ENCODE data around the gene FBXO46. TPM values are rescaled to one million over a fixed set of nuclear protein-coding genes. Genes with fewer than 3 reads are reported as not detected.

FBXO46 gene
- total and polyA plus RNA-seq, 2 of the 13 experiments (the other 11 are each of a cell fraction or from before 2014, with no cell fraction given): 6.2 to 6.4 TPM

DNA sequence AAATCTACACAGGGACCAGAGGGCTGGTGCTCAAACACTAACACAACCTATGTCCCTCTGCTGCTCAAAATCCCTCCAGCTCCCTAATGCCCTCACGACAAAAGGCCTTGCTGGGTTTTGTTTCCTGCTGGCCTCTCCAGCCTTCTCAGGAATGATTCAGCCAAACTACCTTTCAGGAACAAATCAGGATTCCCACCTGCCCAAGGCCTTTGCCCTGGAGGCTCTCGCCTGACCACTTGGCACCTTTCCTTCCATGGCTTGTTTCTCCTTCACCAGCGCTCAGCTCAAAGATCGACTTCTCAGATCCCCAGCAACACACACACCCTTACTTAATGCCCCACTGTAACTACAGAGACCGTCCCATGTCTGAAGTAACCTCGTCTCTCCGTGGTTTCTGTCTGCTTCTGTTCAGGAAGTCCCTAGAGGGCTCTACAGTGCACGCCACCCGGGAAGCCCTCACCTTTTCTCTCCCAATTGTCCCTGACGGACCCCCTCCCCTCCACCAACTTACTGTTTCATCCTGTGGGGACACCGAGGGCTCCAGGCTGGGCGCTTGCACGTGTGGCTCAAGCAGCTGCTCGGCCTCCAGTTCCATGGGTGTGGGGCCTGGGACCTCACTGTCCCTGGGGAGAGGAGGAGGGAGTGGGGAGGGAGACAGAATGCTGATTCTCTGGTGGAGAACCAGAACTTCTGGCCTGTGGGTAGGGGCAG is 41.6 kb upstream of the FBXO46 start:
- no peak for ATAC-seq
- Histone ChIP-seq H3K9ac (ENCODE audit: insufficient read depth, low read depth, low read length) (no peak overlapping the region), H3K4me2 (ENCODE audit: low read depth, low read length) (no peak overlapping the region), H3K9me3 (ENCODE audit: low read length) (no peaks in the 10 kb centered on the region), H3K27me3 (ENCODE audit: control insufficient read depth in 1 of 2, insufficient read depth in 2 of 2, low read length in 2 of 2) (no peaks in the 10 kb centered on the region), H3K79me2 (ENCODE audit: insufficient read depth, low read length) (peaks cover 3% of the 10 kb centered on the region), H3K4me1 (ENCODE audit: insufficient read depth, low read length) (peaks cover 18% of the 10 kb centered on the region), H4K20me1 (ENCODE audit: insufficient read depth, low read length) (no peaks in the 10 kb centered on the region), H3K27ac (ENCODE audit: extremely low read length, insufficient read depth, low read length) (no peak overlapping the region), H2AFZ (ENCODE audit: low read length) (no peak overlapping the region), H3K4me3 (replicated peaks in 1 of 3; ENCODE audit: insufficient read depth in 1 of 3, low read depth in 2 of 3, low read length in 3 of 3) (no peak overlapping the region), H3K36me3 (replicated peaks in 1 of 2; ENCODE audit: control insufficient read depth in 1 of 2, insufficient read depth in 2 of 2, low read length in 2 of 2) (peaks cover 2% of the 10 kb centered on the region in 2 experiments; a peak in 2 of 5 replicates)
- BruUV-seq (replicated peaks): no TSS peak
- TF ChIP-seq POLR2A (IDR thresholded peaks at IDR 0.05; ENCODE audit: insufficient read depth in 1 of 2, low read depth in 2 of 2, low read length in 2 of 2) (0 out of 4 replicates have a peak, but pooled peaks of 1 of the 2 experiments have one; percentile 7), AGO2 (optimal IDR thresholded peaks at IDR 0.05; ENCODE audit: low read depth, low read length) (peak; percentile 31)
- TF ChIP-seq, protein P1, sequence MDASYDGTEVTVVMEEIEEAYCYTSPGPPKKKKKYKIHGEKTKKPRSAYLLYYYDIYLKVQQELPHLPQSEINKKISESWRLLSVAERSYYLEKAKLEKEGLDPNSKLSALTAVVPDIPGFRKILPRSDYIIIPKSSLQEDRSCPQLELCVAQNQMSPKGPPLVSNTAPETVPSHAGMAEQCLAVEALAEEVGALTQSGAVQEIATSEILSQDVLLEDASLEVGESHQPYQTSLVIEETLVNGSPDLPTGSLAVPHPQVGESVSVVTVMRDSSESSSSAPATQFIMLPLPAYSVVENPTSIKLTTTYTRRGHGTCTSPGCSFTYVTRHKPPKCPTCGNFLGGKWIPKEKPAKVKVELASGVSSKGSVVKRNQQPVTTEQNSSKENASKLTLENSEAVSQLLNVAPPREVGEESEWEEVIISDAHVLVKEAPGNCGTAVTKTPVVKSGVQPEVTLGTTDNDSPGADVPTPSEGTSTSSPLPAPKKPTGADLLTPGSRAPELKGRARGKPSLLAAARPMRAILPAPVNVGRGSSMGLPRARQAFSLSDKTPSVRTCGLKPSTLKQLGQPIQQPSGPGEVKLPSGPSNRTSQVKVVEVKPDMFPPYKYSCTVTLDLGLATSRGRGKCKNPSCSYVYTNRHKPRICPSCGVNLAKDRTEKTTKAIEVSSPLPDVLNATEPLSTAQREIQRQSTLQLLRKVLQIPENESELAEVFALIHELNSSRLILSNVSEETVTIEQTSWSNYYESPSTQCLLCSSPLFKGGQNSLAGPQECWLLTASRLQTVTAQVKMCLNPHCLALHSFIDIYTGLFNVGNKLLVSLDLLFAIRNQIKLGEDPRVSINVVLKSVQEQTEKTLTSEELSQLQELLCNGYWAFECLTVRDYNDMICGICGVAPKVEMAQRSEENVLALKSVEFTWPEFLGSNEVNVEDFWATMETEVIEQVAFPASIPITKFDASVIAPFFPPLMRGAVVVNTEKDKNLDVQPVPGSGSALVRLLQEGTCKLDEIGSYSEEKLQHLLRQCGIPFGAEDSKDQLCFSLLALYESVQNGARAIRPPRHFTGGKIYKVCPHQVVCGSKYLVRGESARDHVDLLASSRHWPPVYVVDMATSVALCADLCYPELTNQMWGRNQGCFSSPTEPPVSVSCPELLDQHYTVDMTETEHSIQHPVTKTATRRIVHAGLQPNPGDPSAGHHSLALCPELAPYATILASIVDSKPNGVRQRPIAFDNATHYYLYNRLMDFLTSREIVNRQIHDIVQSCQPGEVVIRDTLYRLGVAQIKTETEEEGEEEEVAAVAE (CRISPR knock-in tag; IDR thresholded peaks at IDR 0.05; ENCODE audit: borderline replicate concordance): no peak
- TF ChIP-seq, protein P2, sequence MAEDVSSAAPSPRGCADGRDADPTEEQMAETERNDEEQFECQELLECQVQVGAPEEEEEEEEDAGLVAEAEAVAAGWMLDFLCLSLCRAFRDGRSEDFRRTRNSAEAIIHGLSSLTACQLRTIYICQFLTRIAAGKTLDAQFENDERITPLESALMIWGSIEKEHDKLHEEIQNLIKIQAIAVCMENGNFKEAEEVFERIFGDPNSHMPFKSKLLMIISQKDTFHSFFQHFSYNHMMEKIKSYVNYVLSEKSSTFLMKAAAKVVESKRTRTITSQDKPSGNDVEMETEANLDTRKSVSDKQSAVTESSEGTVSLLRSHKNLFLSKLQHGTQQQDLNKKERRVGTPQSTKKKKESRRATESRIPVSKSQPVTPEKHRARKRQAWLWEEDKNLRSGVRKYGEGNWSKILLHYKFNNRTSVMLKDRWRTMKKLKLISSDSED (CRISPR knock-in tag; IDR thresholded peaks at IDR 0.05): no peak
- TF ChIP-seq, protein P3, sequence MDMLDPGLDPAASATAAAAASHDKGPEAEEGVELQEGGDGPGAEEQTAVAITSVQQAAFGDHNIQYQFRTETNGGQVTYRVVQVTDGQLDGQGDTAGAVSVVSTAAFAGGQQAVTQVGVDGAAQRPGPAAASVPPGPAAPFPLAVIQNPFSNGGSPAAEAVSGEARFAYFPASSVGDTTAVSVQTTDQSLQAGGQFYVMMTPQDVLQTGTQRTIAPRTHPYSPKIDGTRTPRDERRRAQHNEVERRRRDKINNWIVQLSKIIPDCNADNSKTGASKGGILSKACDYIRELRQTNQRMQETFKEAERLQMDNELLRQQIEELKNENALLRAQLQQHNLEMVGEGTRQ (IDR thresholded peaks at IDR 0.05; ENCODE audit: low read depth, low read length): no peak
- TF ChIP-seq, protein P3 (CRISPR knock-in tag; IDR thresholded peaks at IDR 0.05; ENCODE audit: borderline replicate concordance): no peak
- 75% methylated on average over 14 of the region's 14 CpGs for WGBS (ENCODE audit: low lambda C conversion rate)
- CTCF ChIA-PET (ENCODE audit: low intra/inter-chr PET ratio, low total read pairs): no interaction called here
- FAIRE-seq: no peak
- POLR2A ChIA-PET: interaction anchor here (1.2 to 1.4 kb wide), 2 partner anchors 10 to 21 kb away, joined by 3 to 5 read pairs; partner anchors contain the start of genes DMPK and DMWD
- in situ Hi-C loops (cut with HindIII; ENCODE audit: extremely low pct_ligation_motif_present, low pct_unique_long_range_greater_than_20kb) (no loop called here), intact Hi-C loops (cut with micrococcal nuclease; ENCODE audit: unreplicated experiment) (no loop called here)
- no peak for DNase-seq (ENCODE audit: low spot score)
